Stimulated activated CD4-positive, alpha-beta T cell treated with anti-CD3 and anti-CD28 coated beads, Interleukin-1b, Interleukin-23, amount 100 ng/mL, for 4 hours (primary cell): ENCODE measurements around the gene WIPF2.

ENCODE experiments used
- DNase-seq, 2 donors: peaks; one replicate each; pipeline ENCODE4 v3.0.0-alpha.2; 2020; ENCODE audit warnings: low read depth in 2 of 2

The WIPF2 gene

GRCh38 chr17:40327244-40327729 is 108.2 kb downstream of the WIPF2 start:
- DNase-seq: no peak

GRCh38 chr17:40327735-40328385 is 108.8 kb downstream of the WIPF2 start:
- DNase-seq: no peak

GRCh38 chr17:40328386-40328766 is 109.3 kb downstream of the WIPF2 start:
- no peak for DNase-seq

DNA sequence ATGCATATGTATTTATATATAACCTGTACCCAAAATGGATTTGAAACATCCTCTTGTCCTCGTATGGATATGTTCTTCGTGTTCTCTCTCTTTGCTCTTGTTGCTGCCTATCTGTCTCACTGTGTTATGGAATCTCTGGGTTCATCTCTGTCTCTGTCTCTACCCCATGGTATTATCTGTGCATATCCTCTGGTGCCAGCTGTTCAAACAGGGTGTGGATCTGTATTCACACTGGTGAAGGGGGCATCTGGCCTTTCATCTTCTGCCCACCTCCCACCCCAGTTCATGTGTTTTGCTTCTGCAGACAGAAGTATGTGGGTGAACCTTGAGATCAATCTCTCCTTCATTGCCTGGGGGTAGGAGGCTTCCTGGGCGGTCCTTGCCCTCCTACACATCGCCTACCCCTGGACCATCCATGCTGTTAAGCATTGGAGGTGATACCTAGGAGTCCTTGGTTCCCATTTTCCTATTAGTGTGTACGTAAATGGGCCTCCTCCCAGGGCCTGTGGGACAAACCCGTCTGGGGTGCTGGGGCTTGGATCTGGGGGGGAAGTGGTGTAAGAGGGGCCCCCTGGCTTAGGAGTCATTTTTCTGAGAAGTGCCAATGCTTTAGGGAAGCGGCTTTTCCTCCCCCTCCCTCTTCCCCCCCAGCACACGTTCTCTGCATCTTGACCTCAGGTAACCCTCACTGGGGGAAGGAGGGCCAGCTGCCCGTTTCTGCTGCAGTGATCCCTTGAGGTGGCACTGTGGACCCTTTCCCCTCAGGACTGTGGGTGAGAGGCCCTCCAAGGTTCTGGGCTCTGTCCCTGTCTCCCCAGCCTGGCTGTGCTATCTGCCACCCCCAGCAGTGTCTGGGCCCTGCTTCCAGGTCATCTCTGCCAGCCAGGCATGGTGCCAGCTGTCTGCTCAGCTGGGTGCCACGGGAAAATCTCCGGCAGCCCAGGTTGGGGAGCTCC is 111.0 kb downstream of the WIPF2 start:
- no peak for DNase-seq

DNA sequence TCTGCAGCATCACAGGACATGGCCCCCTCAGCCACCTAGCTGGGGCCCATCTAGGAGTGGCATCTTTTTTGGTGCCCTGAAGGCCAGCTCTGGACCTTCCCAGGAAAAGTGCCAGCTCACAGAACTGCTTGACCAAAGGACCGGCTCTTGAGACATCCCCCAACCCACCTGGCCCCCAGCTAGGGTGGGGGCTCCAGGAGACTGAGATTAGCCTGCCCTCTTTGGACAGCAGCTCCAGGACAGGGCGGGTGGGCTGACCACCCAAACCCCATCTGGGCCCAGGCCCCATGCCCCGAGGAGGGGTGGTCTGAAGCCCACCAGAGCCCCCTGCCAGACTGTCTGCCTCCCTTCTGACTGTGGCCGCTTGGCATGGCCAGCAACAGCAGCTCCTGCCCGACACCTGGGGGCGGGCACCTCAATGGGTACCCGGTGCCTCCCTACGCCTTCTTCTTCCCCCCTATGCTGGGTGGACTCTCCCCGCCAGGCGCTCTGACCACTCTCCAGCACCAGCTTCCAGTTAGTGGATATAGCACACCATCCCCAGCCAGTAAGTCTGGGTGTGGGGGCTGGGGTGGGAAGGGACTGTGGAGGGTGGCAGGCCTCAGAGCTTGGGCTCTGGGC is 111.9 kb downstream of the WIPF2 start:
- no peak for DNase-seq

- DNase-seq: no peak
These were observed 112.9 kb downstream of the WIPF2 start for GRCh38 chr17:40331743-40332641.
